ENCODE results near the gene CALML6. TPM values are rescaled to one million over a fixed set of nuclear protein-coding genes. Genes with fewer than 3 reads are reported as not detected.

The CALML6 gene
- total RNA-seq, 4 donors from 2014 or later: 4.8 to 7.0 TPM; not detected in 2

DNA sequence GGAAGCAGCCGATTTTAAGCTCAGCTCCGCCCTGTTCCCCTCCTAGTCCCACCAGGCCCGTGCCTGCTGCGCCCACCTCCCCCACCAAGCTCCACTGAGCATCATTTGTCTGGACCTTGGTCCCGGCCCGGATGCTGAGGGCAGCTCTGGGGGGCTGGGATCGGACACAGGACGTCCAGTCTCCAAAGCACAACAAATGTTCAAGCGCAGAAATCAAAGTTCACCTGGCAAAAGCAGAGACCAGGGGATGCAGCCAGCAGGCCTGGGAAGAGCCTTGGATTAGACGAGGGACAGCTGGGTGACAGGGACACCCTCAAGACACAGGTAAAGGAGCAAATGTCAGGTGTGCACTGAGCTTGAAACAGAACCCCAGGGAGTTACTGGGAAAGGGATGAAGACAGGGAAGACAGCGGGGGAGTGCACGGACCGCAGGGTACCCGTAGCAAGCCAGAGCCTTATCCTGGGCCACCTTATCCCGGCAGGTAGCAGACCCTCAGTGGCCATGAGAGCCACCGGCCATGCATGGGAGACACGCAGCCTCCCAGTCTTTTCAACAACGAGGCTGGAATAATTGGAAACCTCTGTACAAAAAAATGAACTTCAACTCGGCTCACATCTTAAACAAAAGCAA lies 26.3 kb downstream of the CALML6 start:
- no peak for TF ChIP-seq CTCF (IDR thresholded peaks at IDR 0.05 in 4 of 5, conservative IDR thresholded peaks at IDR 0.05 in 1 of 5)
- no peak for TF ChIP-seq POLR2A (IDR thresholded peaks at IDR 0.05)
- no peak overlapping the region for H3K27ac ChIP-seq
- H3K9me3 ChIP-seq: no peaks in the 10 kb centered on the region
- peaks cover 6 to 17% (median 8%) of the 10 kb centered on the region in 3 donors for H3K27me3 ChIP-seq
- in situ Hi-C loops (cut with MboI; ENCODE audit: low sequenced_read_pairs in 4 of 4): loop anchor here in 1 of 4 donors (10.0 kb wide), 1 partner anchor 103 kb away; no protein-coding TSS in a partner anchor
- no peak for ATAC-seq
- intact Hi-C loops (cut with DNase I; ENCODE audit: low total_unique reads): no loop called here
- no peak for DNase-seq
- peaks cover 0 to 3% of the 10 kb centered on the region in 2 donors for H3K4me1 ChIP-seq
- no peak overlapping the region for H3K4me3 ChIP-seq
- no peaks in the 10 kb centered on the region for H3K36me3 ChIP-seq

- in situ Hi-C loops (cut with MboI; ENCODE audit: low sequenced_read_pairs in 4 of 4) (loop anchor here in 1 of 4 donors (10.0 kb wide), 1 partner anchor 103 kb away; no protein-coding TSS in a partner anchor), intact Hi-C loops (cut with DNase I; ENCODE audit: low total_unique reads) (no loop called here)
- no peak overlapping the region for H3K4me3 ChIP-seq
- H3K4me1 ChIP-seq: peaks cover 0 to 3% of the 10 kb centered on the region in 2 donors
- no peak for DNase-seq
- TF ChIP-seq CTCF (IDR thresholded peaks at IDR 0.05 in 4 of 5, conservative IDR thresholded peaks at IDR 0.05 in 1 of 5) (no peak), POLR2A (IDR thresholded peaks at IDR 0.05) (no peak)
- H3K36me3 ChIP-seq: no peaks in the 10 kb centered on the region
- H3K27me3 ChIP-seq: peaks cover 8 to 17% (median 8%) of the 10 kb centered on the region in 3 donors
- H3K9me3 ChIP-seq: no peaks in the 10 kb centered on the region
- H3K27ac ChIP-seq: no peak overlapping the region
- no peak for ATAC-seq
Observed at GRCh38 chr1:1941868-1942752, 27.1 kb downstream of the CALML6 start.

DNA sequence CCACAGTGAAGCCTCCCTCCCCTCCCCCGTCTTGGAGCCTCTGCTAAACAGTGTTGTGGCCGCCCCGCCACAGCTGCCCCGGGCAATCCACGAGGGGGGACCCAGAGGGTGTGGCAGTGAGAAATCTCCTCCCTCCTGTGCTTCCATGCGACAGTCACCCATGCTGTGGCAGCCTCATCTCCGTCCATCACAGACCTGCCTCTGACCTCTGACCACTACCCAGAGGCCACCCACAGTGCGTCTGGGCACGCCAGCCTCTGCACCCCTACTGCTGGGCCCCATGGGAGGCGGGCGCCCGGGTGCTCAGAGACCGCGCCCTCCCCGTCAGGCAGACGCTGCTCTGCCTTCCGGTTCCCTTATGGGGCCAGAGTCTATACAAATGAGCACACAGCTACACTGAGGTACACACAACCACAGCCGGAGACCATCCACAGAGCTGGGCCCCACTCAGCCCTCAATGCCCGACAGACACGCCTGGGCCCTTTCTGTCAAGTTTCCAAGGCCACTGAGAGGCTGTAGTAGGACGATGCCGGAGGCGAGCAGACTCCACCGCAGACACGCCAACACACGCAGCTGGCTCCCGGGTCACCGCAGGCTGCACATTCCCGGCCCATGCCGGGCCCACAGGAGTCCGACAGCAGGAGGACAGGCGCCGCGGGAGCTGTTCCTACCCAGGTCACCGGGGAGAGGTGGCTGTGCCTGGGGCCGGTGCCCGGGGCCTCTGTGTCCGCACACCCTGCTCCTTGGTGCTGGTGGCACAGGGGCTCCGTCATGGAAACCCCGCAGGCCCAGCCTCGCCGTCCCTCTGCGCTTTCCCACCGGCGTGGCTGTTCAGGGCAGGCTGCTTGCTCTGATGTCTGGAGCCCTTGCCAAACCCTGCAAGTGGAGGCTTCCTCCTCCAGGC lies 27.9 kb downstream of the CALML6 start:
- Histone ChIP-seq H3K27ac (no peak overlapping the region), H3K36me3 (no peaks in the 10 kb centered on the region), H3K4me1 (peaks cover 0 to 3% of the 10 kb centered on the region in 2 donors), H3K27me3 (peaks cover 8 to 17% (median 12%) of the 10 kb centered on the region in 3 donors), H3K4me3 (no peak overlapping the region), H3K9me3 (no peaks in the 10 kb centered on the region)
- DNase-seq: no peak
- ATAC-seq: no peak
- TF ChIP-seq POLR2A (IDR thresholded peaks at IDR 0.05) (no peak), CTCF (IDR thresholded peaks at IDR 0.05 in 4 of 5, conservative IDR thresholded peaks at IDR 0.05 in 1 of 5) (no peak)
- in situ Hi-C loops (cut with MboI; ENCODE audit: low sequenced_read_pairs in 4 of 4): loop anchor here in 1 of 4 donors (10.0 kb wide), 1 partner anchor 102 kb away; no protein-coding TSS in a partner anchor
- intact Hi-C loops (cut with DNase I; ENCODE audit: low total_unique reads): no loop called here

DNA sequence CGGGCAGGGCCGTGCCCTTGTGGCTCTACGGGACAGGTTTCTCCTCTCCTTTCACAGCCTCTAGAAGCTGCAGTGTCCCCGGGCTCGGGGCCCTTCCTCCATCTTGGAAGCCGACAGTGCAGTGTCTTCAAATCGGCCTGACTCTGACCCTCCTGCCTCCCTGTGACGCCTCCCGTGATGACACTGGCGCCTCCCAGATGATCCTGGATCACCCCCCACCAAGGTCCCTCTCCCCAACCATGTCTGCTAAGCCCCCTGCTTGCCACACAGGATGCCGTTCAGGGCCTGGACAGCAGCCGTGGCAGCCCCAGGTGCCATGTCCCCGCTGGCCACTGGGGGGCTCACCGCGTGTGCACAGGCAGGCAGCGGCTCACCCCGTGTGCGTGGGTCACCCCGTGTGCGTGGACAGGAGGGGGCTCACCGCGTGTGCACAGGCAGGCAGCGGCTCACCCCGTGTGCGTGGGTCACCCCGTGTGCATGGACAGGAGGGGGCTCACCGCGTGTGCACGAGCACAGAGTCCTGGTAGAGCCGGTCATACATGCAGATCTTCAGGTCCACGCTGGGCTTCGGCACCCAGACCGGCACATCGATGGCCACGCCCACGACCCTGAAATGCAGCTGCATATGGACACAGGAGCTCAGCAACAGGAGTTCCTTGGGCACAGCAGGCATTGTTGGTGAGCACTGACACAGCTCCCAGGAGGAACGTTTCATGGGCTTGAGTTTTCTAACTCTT lies 28.9 kb downstream of the CALML6 start:
- Histone ChIP-seq H3K4me1 (peaks cover 0 to 3% of the 10 kb centered on the region in 2 donors), H3K9me3 (no peaks in the 10 kb centered on the region), H3K36me3 (no peaks in the 10 kb centered on the region), H3K27me3 (peaks cover 8 to 14% (median 12%) of the 10 kb centered on the region in 3 donors), H3K4me3 (no peak overlapping the region), H3K27ac (no peak overlapping the region)
- intact Hi-C loops (cut with DNase I; ENCODE audit: low total_unique reads): loop anchor here (1.0 kb wide), 1 partner anchor 100 kb away; no protein-coding TSS in a partner anchor
- DNase-seq (no peak), ATAC-seq (no peak)
- in situ Hi-C loops (cut with MboI; ENCODE audit: low sequenced_read_pairs in 4 of 4): loop anchor here in 1 of 4 donors (10.0 kb wide), 1 partner anchor 101 kb away; no protein-coding TSS in a partner anchor
- TF ChIP-seq CTCF (IDR thresholded peaks at IDR 0.05 in 4 of 5, conservative IDR thresholded peaks at IDR 0.05 in 1 of 5): peak; percentile 54 to 92 (median 78)
- TF ChIP-seq POLR2A (IDR thresholded peaks at IDR 0.05): no peak

Measured in gastrocnemius medialis (tissue), 4 donors.